ENCODE results near the gene WSCD1. TPM values are rescaled to one million over a fixed set of nuclear protein-coding genes. Genes with fewer than 3 reads are reported as not detected.

The WSCD1 gene
- total RNA-seq, 2 donors from 2014 or later = 19.5 to 22.3 TPM

- intact Hi-C loops (cut with DNase I) = no loop called here
- Histone ChIP-seq H3K9me3 (no peaks in the 10 kb centered on the region), H3K27me3 (no peaks in the 10 kb centered on the region), H3K4me1 (no peaks in the 10 kb centered on the region), H3K36me3 (no peaks in the 10 kb centered on the region), H3K9ac (ENCODE audit: low read depth in 2 of 2, low read length in 2 of 2) (no peak overlapping the region), H3K27ac (no peak overlapping the region), H3K4me3 (no peak overlapping the region)
- DNase-seq = no peak
- TF ChIP-seq, protein P1, sequence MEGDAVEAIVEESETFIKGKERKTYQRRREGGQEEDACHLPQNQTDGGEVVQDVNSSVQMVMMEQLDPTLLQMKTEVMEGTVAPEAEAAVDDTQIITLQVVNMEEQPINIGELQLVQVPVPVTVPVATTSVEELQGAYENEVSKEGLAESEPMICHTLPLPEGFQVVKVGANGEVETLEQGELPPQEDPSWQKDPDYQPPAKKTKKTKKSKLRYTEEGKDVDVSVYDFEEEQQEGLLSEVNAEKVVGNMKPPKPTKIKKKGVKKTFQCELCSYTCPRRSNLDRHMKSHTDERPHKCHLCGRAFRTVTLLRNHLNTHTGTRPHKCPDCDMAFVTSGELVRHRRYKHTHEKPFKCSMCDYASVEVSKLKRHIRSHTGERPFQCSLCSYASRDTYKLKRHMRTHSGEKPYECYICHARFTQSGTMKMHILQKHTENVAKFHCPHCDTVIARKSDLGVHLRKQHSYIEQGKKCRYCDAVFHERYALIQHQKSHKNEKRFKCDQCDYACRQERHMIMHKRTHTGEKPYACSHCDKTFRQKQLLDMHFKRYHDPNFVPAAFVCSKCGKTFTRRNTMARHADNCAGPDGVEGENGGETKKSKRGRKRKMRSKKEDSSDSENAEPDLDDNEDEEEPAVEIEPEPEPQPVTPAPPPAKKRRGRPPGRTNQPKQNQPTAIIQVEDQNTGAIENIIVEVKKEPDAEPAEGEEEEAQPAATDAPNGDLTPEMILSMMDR (IDR thresholded peaks at IDR 0.05) = no peak
Measured at GRCh38 chr17:6140728-6141330, 70.7 kb downstream of the WSCD1 start.

- H3K36me3 ChIP-seq = no peaks in the 10 kb centered on the region
- intact Hi-C loops (cut with DNase I) = no loop called here
- no peak overlapping the region for H3K27ac ChIP-seq
- H3K27me3 ChIP-seq = no peaks in the 10 kb centered on the region
- no peak for DNase-seq
- no peak overlapping the region for H3K4me3 ChIP-seq
- no peak overlapping the region for H3K9ac ChIP-seq (ENCODE audit: low read depth in 2 of 2, low read length in 2 of 2)
- TF ChIP-seq, protein P1 (IDR thresholded peaks at IDR 0.05) = no peak
- H3K4me1 ChIP-seq = no peaks in the 10 kb centered on the region
- H3K9me3 ChIP-seq = no peaks in the 10 kb centered on the region
Measured at GRCh38 chr17:6142701-6143100, 72.5 kb downstream of the WSCD1 start.

GRCh38 chr17:6145946-6146345 is 75.8 kb downstream of the WSCD1 start:
- DNase-seq = no peak
- H3K36me3 ChIP-seq = no peaks in the 10 kb centered on the region
- intact Hi-C loops (cut with DNase I) = no loop called here

DNA sequence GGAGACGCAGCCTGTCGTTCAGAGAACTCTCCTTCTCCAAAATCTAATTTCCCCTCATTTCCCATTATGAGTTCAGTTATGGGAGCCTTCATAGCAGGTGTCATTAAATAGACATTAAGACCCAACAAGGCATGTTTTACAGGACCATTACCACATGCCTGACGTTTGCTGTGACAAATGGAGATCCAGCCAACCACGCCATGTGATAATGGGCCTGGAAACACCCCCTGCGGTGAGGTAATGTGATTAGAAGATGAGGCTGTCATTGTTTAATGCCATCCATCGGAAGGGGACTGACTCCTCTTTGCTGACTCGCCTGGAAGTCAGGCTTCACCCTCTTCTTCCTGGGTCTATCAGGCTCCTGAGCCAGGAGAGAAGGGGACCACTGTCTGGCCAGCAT is 76.9 kb downstream of the WSCD1 start:
- no peaks in the 10 kb centered on the region for H3K36me3 ChIP-seq
- no peaks in the 10 kb centered on the region for H3K9me3 ChIP-seq
- intact Hi-C loops (cut with DNase I) = no loop called here
- H3K27me3 ChIP-seq = no peaks in the 10 kb centered on the region
- TF ChIP-seq, protein P1 (IDR thresholded peaks at IDR 0.05) = no peak
- H3K4me3 ChIP-seq = no peak overlapping the region
- no peaks in the 10 kb centered on the region for H3K4me1 ChIP-seq
- DNase-seq = no peak
- no peak overlapping the region for H3K9ac ChIP-seq (ENCODE audit: low read depth in 2 of 2, low read length in 2 of 2)
- H3K27ac ChIP-seq = no peak overlapping the region

More at GRCh38 chr17:6145946-6146345, 75.8 kb downstream of the WSCD1 start:
- no peak overlapping the region for H3K4me3 ChIP-seq
- no peaks in the 10 kb centered on the region for H3K27me3 ChIP-seq
- TF ChIP-seq, protein P1 (IDR thresholded peaks at IDR 0.05) = no peak
- H3K27ac ChIP-seq = no peak overlapping the region
- no peak overlapping the region for H3K9ac ChIP-seq (ENCODE audit: low read depth in 2 of 2, low read length in 2 of 2)
- H3K9me3 ChIP-seq = no peaks in the 10 kb centered on the region
- no peaks in the 10 kb centered on the region for H3K4me1 ChIP-seq

- no peak for DNase-seq
- no peak overlapping the region for H3K4me3 ChIP-seq
- no peak overlapping the region for H3K9ac ChIP-seq (ENCODE audit: low read depth in 2 of 2, low read length in 2 of 2)
- TF ChIP-seq, protein P1 (IDR thresholded peaks at IDR 0.05) = no peak
- no peak overlapping the region for H3K27ac ChIP-seq
- H3K27me3 ChIP-seq = no peaks in the 10 kb centered on the region
- no peaks in the 10 kb centered on the region for H3K4me1 ChIP-seq
- intact Hi-C loops (cut with DNase I) = no loop called here
- no peaks in the 10 kb centered on the region for H3K9me3 ChIP-seq
- no peaks in the 10 kb centered on the region for H3K36me3 ChIP-seq
Measured at GRCh38 chr17:6153375-6153774, 83.2 kb downstream of the WSCD1 start.
